ENCODE measurements around the gene CCDC97. TPM values are rescaled to one million over a fixed set of nuclear protein-coding genes. Genes with fewer than 3 reads are reported as not detected.
"Not testable (repeated sequence)": the region's sequence is repeated elsewhere in the genome, so short reads cannot be mapped to it uniquely, and the experiment has no call there.

CCDC97 gene
- total RNA-seq, 1 donor from 2014 or later: 21.8 TPM

- peaks cover 12% of the 10 kb centered on the region for H3K4me1 Mint-ChIP-seq (ENCODE audit: low read depth)
- H3K27me3 Mint-ChIP-seq (ENCODE audit: low read depth): no peaks in the 10 kb centered on the region
- H3K36me3 Mint-ChIP-seq (ENCODE audit: low read depth): peaks cover 33% of the 10 kb centered on the region
- TF ChIP-seq CTCF (IDR thresholded peaks at IDR 0.05): no peak
- H3K4me3 Mint-ChIP-seq (ENCODE audit: unreplicated experiment): no peak overlapping the region
- no peak overlapping the region for H3K27ac Mint-ChIP-seq (ENCODE audit: unreplicated experiment)
- no peak for DNase-seq (ENCODE audit: low spot score)
- no peaks in the 10 kb centered on the region for H3K9me3 Mint-ChIP-seq (ENCODE audit: low read depth)
These were observed 34.2 kb downstream of the CCDC97 start for GRCh38 chr19:41344162-41344561.

GRCh38 chr19:41346916-41347315, 36.9 kb downstream of the CCDC97 start:
- DNase-seq (ENCODE audit: low spot score): not testable (repeated sequence)

GRCh38 chr19:41350735-41351338, 40.9 kb downstream of the CCDC97 start:
- H3K4me1 Mint-ChIP-seq (ENCODE audit: low read depth): peaks cover 30% of the 10 kb centered on the region
- peak overlapping the region; percentile 69 for H3K27ac Mint-ChIP-seq (ENCODE audit: unreplicated experiment)
- no peak for TF ChIP-seq CTCF (IDR thresholded peaks at IDR 0.05)
- H3K4me3 Mint-ChIP-seq (ENCODE audit: unreplicated experiment): peak overlapping the region; percentile 98
- H3K9me3 Mint-ChIP-seq (ENCODE audit: low read depth): no peaks in the 10 kb centered on the region
- no peak for DNase-seq (ENCODE audit: low spot score)
- H3K36me3 Mint-ChIP-seq (ENCODE audit: low read depth): peaks cover 13% of the 10 kb centered on the region
- no peaks in the 10 kb centered on the region for H3K27me3 Mint-ChIP-seq (ENCODE audit: low read depth)

More at GRCh38 chr19:41346916-41347315, 36.9 kb downstream of the CCDC97 start:
- peaks cover 27% of the 10 kb centered on the region for H3K4me1 Mint-ChIP-seq (ENCODE audit: low read depth)
- H3K4me3 Mint-ChIP-seq (ENCODE audit: unreplicated experiment); H3K27ac Mint-ChIP-seq (ENCODE audit: unreplicated experiment); H3K27me3 Mint-ChIP-seq (ENCODE audit: low read depth); H3K9me3 Mint-ChIP-seq (ENCODE audit: low read depth): not testable (repeated sequence)
- H3K36me3 Mint-ChIP-seq (ENCODE audit: low read depth): peaks cover 24% of the 10 kb centered on the region

DNA sequence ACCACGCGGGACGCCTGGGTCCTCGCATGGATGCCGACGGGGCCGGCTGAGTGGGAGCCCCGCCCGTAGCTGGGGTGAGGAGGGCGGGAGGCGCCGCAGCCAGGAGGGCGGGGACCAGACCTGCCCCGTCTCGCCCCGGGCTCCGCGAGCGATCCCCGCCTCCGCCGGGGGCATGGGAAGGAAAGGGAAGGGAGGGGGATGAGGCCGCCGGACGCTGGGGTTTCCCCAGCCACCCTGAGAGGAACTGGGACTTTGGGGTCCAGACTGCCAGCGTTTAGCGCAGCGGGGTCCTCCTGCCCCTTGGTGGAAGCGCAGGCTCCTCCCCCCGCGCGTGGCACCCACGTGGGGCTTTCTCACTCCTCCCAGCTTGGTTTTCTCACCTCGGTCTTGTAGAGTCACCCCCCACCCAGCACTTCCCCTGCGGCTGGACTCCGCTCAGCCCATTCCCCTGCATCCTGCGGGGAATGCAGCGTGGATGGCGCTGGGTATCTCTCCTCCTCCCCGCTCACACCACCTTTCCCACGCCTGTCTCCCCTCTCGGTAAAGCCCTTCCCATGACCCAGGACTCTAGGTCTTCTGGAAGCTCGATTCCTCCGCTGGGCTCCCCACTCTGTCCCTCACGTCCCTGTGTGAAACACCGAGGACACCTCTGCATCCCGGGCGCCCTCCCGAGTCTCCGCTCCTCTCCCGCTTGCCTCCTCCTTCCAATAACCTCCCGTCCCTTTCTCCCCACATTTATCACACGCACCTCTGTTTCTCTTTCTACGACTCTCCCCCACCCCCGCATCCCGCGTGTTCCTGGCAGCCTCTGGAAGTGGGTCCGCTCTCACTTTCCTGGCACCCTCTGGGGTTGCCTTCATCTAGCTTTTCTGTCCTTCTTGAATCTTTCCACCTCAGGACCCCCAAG, 41.6 kb downstream of the CCDC97 start:
- Mint-ChIP-seq H3K9me3 (ENCODE audit: low read depth) (no peaks in the 10 kb centered on the region), H3K36me3 (ENCODE audit: low read depth) (peaks cover 9% of the 10 kb centered on the region), H3K4me3 (ENCODE audit: unreplicated experiment) (peak overlapping the region; percentile 98), H3K27ac (ENCODE audit: unreplicated experiment) (peak overlapping the region; percentile 95), H3K4me1 (ENCODE audit: low read depth) (peaks cover 30% of the 10 kb centered on the region), H3K27me3 (ENCODE audit: low read depth) (no peaks in the 10 kb centered on the region)
- no peak for TF ChIP-seq CTCF (IDR thresholded peaks at IDR 0.05)
- DNase-seq (ENCODE audit: low spot score): no peak

- no peaks in the 10 kb centered on the region for H3K27me3 Mint-ChIP-seq (ENCODE audit: low read depth)
- peak overlapping the region; percentile 98 for H3K4me3 Mint-ChIP-seq (ENCODE audit: unreplicated experiment)
- no peaks in the 10 kb centered on the region for H3K9me3 Mint-ChIP-seq (ENCODE audit: low read depth)
- no peak for DNase-seq (ENCODE audit: low spot score)
- H3K36me3 Mint-ChIP-seq (ENCODE audit: low read depth): peaks cover 9% of the 10 kb centered on the region
- no peak for TF ChIP-seq CTCF (IDR thresholded peaks at IDR 0.05)
- H3K27ac Mint-ChIP-seq (ENCODE audit: unreplicated experiment): peak overlapping the region; percentile 95
- peaks cover 30% of the 10 kb centered on the region for H3K4me1 Mint-ChIP-seq (ENCODE audit: low read depth)
These were observed 42.3 kb downstream of the CCDC97 start for GRCh38 chr19:41352279-41352608.

Measured in chondrocyte (in vitro differentiated cells).